GM12874 (cell line): Measurements from ENCODE around the gene PLD4.

Experiments used
- TF ChIP-seq, protein P1 (sequence below): IDR thresholded peaks from 2 replicates; pipeline ENCODE4 v1.5.1; 2011; ENCODE audit warnings: low read depth, mild to moderate bottlenecking, control low read depth, low read length, moderate library complexity; ENCODE audit not compliant: insufficient read depth

Gene PLD4

GRCh38 chr14:104964546-104964945 lies 39.9 kb downstream of the PLD4 start:
- TF ChIP-seq, protein P1, sequence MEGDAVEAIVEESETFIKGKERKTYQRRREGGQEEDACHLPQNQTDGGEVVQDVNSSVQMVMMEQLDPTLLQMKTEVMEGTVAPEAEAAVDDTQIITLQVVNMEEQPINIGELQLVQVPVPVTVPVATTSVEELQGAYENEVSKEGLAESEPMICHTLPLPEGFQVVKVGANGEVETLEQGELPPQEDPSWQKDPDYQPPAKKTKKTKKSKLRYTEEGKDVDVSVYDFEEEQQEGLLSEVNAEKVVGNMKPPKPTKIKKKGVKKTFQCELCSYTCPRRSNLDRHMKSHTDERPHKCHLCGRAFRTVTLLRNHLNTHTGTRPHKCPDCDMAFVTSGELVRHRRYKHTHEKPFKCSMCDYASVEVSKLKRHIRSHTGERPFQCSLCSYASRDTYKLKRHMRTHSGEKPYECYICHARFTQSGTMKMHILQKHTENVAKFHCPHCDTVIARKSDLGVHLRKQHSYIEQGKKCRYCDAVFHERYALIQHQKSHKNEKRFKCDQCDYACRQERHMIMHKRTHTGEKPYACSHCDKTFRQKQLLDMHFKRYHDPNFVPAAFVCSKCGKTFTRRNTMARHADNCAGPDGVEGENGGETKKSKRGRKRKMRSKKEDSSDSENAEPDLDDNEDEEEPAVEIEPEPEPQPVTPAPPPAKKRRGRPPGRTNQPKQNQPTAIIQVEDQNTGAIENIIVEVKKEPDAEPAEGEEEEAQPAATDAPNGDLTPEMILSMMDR, result no peak

- TF ChIP-seq, protein P1, result no peak
Observed at GRCh38 chr14:104965561-104966231, 41.0 kb downstream of the PLD4 start.

- TF ChIP-seq, protein P1, result no peak
Observed at GRCh38 chr14:104966261-104966865, 41.7 kb downstream of the PLD4 start.

GRCh38 chr14:104966981-104967385 lies 42.3 kb downstream of the PLD4 start:
- TF ChIP-seq, protein P1, result no peak

GRCh38 chr14:104967386-104968152 lies 42.9 kb downstream of the PLD4 start:
- TF ChIP-seq, protein P1, result no peak

DNA sequence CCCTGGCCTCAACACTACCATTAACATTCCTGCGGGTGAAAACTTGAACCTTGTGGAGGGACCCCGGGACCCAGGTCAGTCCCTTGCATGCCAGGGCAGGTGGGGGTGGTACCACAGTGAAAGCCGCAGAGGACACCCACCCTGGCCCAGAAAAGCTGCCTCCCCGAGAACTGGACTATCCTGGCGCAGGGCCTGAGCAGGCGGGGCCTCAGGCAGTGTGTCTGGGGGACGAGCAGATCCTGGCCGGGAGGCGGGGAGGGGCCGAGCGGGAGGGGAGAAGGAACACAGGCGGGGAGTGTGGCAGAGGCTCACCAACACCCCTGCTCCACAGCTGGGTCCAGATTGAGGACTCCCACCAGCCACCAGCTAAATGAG lies 43.5 kb downstream of the PLD4 start:
- TF ChIP-seq, protein P1, result no peak
